ENCODE measurements around the gene GPR89A. TPM values are rescaled to one million over a fixed set of nuclear protein-coding genes. Genes with fewer than 3 reads are reported as not detected.
A peak's percentile ranks its signal among the peaks of the same experiment; 100 is the strongest.
"Not testable (repeated sequence)": the region's sequence is repeated elsewhere in the genome, so short reads cannot be mapped to it uniquely, and the experiment has no call there.

Gene GPR89A
- total and polyA plus RNA-seq, 12 donors = 17.8 to 86.6 (median 27.3) TPM

DNA sequence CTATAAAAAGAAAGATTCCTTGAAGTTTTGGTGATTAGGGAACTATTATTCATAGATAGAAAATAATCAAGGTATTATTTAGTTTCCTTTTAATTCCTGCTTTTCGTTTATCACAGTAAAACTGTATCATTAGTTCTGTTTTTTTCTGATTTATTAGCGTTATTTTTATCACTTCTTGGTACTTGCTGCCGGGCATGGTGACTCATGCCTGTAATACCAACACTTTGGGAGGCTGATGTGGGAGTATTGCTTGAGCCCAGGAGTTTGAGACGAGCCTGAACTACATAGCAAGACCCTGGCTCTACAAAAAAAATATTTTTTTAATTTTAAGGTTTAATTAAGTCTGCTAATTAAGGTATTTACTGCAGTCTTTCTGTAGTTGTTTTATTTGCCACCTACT lies 57.2 kb downstream of the GPR89A start:
- H3K27me3 ChIP-seq; intact Hi-C loops (cut with DNase I); H3K27ac ChIP-seq; H3K9me3 ChIP-seq (replicated peaks in 1 of 3); H3K4me3 ChIP-seq; H3K36me3 ChIP-seq (replicated peaks in 1 of 2); H3K4me1 ChIP-seq (replicated peaks in 1 of 2): not testable (repeated sequence)
- 33 to 45% (median 38%) methylated on average over 3 to 4 of the region's 4 CpGs for WGBS, 4 donors
- DNase-seq = peak in 3 of 7 donors; percentile 19 to 35 (median 31)

DNA sequence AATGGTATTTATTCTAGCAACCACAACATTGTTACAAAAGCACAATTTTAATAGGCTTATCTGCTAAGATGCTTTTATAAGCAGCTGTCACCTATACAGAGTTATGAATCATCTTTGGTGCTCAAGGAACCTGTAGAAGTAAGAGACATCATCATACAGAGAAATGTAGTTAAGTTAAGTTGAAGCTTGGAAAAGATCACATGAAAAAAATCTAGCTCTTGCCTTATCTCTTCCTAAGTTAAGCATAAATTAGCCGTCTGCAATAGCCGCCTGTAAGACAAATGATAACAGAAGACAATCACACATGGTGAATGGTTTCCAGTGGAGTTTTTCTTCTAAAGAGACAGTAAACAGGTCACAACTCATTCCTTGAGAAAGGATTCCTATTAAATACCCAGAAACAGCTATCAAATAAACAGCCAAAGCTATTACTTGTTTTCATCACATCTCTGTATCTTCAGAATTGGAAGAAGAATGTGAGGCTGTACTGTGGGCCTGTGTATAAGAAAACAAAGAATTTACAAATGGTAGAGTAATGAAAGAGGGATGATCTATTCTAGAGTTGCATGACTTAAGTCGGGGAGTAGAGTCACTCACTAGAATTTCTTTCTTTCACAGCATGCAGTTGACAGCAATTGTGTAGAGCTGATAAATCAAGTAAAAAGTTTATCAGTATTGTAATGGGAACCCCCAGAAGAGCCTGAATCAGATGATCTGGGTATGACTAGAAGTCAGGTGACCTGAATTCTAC lies 63.4 kb downstream of the GPR89A start:
- 60 to 88% (median 75%) methylated on average over 1 to 2 of the region's 3 CpGs for WGBS, 4 donors
- H3K4me3 ChIP-seq; H3K27me3 ChIP-seq; intact Hi-C loops (cut with DNase I); H3K4me1 ChIP-seq (replicated peaks in 1 of 2); H3K36me3 ChIP-seq (replicated peaks in 1 of 2); H3K9me3 ChIP-seq (replicated peaks in 1 of 3); DNase-seq; H3K27ac ChIP-seq: not testable (repeated sequence)

GRCh38 chr1:145673217-145673616 lies 65.4 kb downstream of the GPR89A start:
- no CpG with 5 or more reads among the region's 1 CpG for WGBS, 4 donors
- DNase-seq; intact Hi-C loops (cut with DNase I); H3K4me3 ChIP-seq; H3K9me3 ChIP-seq (replicated peaks in 1 of 3); H3K27me3 ChIP-seq; H3K36me3 ChIP-seq (replicated peaks in 1 of 2); H3K27ac ChIP-seq; H3K4me1 ChIP-seq (replicated peaks in 1 of 2): not testable (repeated sequence)

DNA sequence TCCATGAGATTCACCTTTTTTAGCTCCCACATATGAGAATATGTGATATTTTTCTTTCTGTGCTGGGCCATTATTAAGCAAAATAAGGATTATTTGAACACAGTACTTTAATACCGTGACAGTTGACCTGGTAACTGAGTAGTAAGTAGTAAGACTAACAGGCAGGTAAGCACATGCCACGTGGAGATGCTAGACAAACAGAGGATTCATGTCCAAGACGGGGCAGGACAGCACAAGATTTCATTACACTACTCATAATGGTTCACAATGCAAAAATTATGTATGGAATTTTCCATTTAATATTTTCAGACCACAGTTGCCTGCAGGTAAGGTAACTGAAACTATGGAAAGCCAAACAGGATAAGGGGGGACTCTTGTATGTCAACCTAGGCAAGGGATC lies 77.1 kb downstream of the GPR89A start:
- H3K9me3 ChIP-seq (replicated peaks in 1 of 3); H3K27ac ChIP-seq; H3K4me1 ChIP-seq (replicated peaks in 1 of 2); H3K36me3 ChIP-seq (replicated peaks in 1 of 2); H3K27me3 ChIP-seq; DNase-seq; intact Hi-C loops (cut with DNase I); H3K4me3 ChIP-seq: not testable (repeated sequence)
- 96 to 97% methylated on average over 2 of the region's 3 CpGs; no CpG with 5 or more reads in 2 of the 4 donors for WGBS, 4 donors

DNA sequence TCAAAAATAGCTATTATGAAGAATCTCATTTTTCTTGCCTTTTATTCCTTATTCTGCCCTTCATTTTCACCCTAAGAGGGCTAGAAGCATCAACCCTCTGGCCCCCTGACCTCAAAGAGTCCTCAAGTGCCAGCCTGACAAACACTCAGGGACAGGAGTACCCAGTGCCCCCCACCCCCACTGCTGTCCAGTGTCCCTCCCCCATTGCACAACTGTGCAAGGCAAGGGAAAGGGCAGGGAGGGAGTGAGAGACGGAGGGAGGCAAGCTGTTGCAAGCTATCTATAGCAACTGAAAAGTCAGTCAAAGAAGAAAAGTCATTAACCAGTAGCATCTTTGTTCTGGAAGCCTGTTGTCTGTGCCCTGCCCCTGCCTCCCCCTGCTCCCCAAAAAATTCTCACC lies 78.3 kb downstream of the GPR89A start:
- DNase-seq; H3K4me3 ChIP-seq; H3K27ac ChIP-seq; H3K9me3 ChIP-seq (replicated peaks in 1 of 3); H3K27me3 ChIP-seq; intact Hi-C loops (cut with DNase I); H3K36me3 ChIP-seq (replicated peaks in 1 of 2): not testable (repeated sequence)
- peaks cover 13 to 14% of the 10 kb centered on the region in 2 donors for H3K4me1 ChIP-seq (replicated peaks in 1 of 2)
- 57 to 78% (median 64%) methylated on average over 1 of the region's 1 CpG for WGBS, 4 donors

DNA sequence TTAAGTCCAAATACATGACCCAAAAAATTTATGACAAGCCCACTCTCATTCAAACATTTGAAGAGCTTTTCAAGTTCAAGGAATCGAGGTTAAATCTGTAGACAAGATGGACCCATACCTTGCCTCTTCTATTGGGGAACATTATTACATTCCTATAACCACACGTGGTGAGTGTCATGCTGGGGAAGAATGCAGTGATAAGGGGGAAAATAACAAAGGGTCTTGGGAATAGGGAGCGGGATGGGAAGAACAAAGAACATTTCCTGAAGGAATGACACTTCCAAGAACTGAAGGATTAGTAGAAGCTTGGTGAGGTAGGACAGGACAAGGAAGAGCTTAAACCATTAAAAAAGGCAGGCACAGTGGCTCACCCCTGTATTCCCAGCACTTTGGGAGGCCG lies 80.5 kb downstream of the GPR89A start:
- DNase-seq = no peak
- H3K4me1 ChIP-seq (replicated peaks in 1 of 2) = peaks cover 22 to 28% of the 10 kb centered on the region in 2 donors
- TF ChIP-seq, protein P1, sequence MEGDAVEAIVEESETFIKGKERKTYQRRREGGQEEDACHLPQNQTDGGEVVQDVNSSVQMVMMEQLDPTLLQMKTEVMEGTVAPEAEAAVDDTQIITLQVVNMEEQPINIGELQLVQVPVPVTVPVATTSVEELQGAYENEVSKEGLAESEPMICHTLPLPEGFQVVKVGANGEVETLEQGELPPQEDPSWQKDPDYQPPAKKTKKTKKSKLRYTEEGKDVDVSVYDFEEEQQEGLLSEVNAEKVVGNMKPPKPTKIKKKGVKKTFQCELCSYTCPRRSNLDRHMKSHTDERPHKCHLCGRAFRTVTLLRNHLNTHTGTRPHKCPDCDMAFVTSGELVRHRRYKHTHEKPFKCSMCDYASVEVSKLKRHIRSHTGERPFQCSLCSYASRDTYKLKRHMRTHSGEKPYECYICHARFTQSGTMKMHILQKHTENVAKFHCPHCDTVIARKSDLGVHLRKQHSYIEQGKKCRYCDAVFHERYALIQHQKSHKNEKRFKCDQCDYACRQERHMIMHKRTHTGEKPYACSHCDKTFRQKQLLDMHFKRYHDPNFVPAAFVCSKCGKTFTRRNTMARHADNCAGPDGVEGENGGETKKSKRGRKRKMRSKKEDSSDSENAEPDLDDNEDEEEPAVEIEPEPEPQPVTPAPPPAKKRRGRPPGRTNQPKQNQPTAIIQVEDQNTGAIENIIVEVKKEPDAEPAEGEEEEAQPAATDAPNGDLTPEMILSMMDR (IDR thresholded peaks at IDR 0.05) = no peak
- TF ChIP-seq POLR2A (IDR thresholded peaks at IDR 0.05) = no peak
- H3K27ac ChIP-seq = no peak overlapping the region
- 82 to 89% (median 86%) methylated on average over 4 of the region's 4 CpGs for WGBS, 4 donors
- no peaks in the 10 kb centered on the region for H3K27me3 ChIP-seq
- H3K9me3 ChIP-seq (replicated peaks in 1 of 3) = no peaks in the 10 kb centered on the region
- no peaks in the 10 kb centered on the region for H3K36me3 ChIP-seq (replicated peaks in 1 of 2)
- intact Hi-C loops (cut with DNase I) = no loop called here
- H3K4me3 ChIP-seq = no peak overlapping the region

DNA sequence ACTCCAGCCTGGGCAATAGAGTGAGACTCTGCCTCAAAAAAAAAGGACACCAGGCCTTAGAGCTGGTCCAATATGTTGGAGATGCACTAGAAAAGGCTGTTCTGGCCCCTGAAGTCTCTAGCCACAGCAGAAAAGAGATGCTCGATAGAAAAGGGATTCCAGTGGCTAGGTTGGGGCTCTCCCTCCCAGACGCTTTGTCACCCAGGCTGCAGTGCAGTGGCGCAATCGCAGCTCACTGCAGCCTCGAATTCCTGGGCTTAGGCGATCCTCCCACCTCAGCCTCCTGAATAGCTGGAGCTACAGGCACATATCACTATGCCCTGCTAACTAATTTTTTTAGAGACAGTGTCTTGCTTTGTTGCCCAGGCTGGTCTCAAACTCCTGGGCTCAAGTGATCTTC lies 81.1 kb downstream of the GPR89A start:
- intact Hi-C loops (cut with DNase I) = no loop called here
- WGBS, 4 donors = 88 to 100% (median 92%) methylated on average over 2 to 6 of the region's 6 CpGs

More for the DNA sequence above, 81.1 kb downstream of the GPR89A start:
- TF ChIP-seq, protein P1 (IDR thresholded peaks at IDR 0.05) = no peak
- TF ChIP-seq POLR2A (IDR thresholded peaks at IDR 0.05) = no peak
- Histone ChIP-seq H3K27me3 (no peaks in the 10 kb centered on the region), H3K27ac (no peak overlapping the region), H3K4me3 (no peak overlapping the region), H3K9me3 (replicated peaks in 1 of 3) (no peaks in the 10 kb centered on the region), H3K36me3 (replicated peaks in 1 of 2) (no peaks in the 10 kb centered on the region), H3K4me1 (replicated peaks in 1 of 2) (peaks cover 22 to 28% of the 10 kb centered on the region in 2 donors)
- DNase-seq = no peak
